Hair follicular keratinocyte (primary cell): ENCODE data around the gene IL17RC. TPM values are rescaled to one million over a fixed set of nuclear protein-coding genes. Genes with fewer than 3 reads are reported as not detected.

Experiments
- total RNA-seq: library from RNA; depleted of rRNA; stranded (reverse); fragments of >200 nt; gene quantifications from 2 replicates; pipeline ENCODE4 v1.2.3, GENCODE V29; 2015

The IL17RC gene
- total RNA-seq: 29.7 and 36.6 TPM in 2 replicates

DNA sequence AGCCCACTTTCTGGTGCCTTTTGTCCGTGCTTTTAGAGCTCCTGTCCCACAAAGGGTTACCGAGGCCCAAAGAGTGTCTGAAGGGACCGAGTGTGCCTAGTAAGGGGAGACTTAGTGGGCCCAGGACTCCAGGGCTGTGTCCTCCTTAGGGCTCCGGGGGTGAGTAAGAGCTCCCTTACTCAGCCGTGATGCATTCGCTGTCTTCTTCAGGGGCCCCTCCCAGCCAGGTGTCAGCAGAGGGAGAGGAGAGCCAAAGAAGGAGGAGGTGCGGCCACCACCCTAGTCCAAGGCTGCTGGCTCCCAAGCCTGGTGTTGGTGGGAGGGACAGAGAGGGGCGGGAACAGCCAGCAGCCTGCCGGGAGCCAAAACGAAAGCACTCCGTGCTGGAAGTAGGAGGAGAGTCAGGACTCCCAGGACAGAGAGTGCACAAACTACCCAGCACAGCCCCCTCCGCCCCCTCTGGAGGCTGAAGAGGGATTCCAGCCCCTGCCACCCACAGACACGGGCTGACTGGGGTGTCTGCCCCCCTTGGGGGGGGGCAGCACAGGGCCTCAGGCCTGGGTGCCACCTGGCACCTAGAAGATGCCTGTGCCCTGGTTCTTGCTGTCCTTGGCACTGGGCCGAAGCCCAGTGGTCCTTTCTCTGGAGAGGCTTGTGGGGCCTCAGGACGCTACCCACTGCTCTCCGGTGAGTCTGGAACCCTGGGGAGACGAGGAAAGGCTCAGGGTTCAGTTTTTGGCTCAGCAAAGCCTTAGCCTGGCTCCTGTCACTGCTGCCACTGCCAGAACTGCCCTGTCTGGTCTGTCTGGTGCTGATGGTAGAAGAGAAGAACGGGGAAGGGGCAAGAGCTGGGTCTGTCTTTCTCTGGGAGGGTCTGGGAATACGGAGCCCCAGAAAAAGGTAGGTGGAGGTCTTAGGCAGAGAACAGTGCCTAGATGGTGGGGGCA is at the start of gene IL17RC:
Gene IL17RC, plus strand, starts transcription at position 365 of the 947 bp plus-strand sequence. Its CDS starts 218 bp downstream, at position 583.

GRCh38 chr3:9879830-9880549 is 36.9 kb upstream of the IL17RC start, which contains the start of gene CIDEC:
TSS of gene CIDEC (minus strand) at chr3:9880253. CDS start at chr3:9878486, 1,767 bp downstream.

GRCh38 chr3:9890249-9891071 is 26.4 kb upstream of the IL17RC start, which contains the start of gene JAGN1:
TSS of gene JAGN1 (plus strand) at chr3:9890610. CDS start at chr3:9890723, 113 bp downstream.

GRCh38 chr3:9902372-9903237 is 14.3 kb upstream of the IL17RC start, which contains the start of gene IL17RE:
TSS of gene IL17RE (plus strand) at chr3:9902848. CDS start at chr3:9902933, 85 bp downstream.

GRCh38 chr3:9933561-9934234 is 16.8 kb downstream of the IL17RC start, which contains the start of gene CRELD1:
TSS of gene CRELD1 (plus strand) at chr3:9933834. CDS start at chr3:9934439, 605 bp downstream.

GRCh38 chr3:9951962-9952805 is 35.3 kb downstream of the IL17RC start, which contains the start of gene PRRT3:
TSS of gene PRRT3 (minus strand) at chr3:9952408. CDS start at chr3:9950115, 2,293 bp downstream.

Other genes with a start within 250 kb of the IL17RC start
- not detected in 2 replicates for gene CPNE9, start 213.3 kb upstream of the IL17RC start, total RNA-seq
- gene BRPF1, start 185.4 kb upstream of the IL17RC start, total RNA-seq: 8.9 and 10.3 TPM in 2 replicates
- gene OGG1, start 167.1 kb upstream of the IL17RC start, total RNA-seq: 26.8 and 33.5 TPM in 2 replicates
- 5.6 and 7.3 TPM in 2 replicates for gene CAMK1, start 147.2 kb upstream of the IL17RC start, total RNA-seq
- gene TADA3, start 124.6 kb upstream of the IL17RC start, total RNA-seq: 89.3 and 110 TPM in 2 replicates
- gene ARPC4, start 124.0 kb upstream of the IL17RC start, total RNA-seq: 174 and 226 TPM in 2 replicates
- 6.0 and 6.3 TPM in 2 replicates for gene TTLL3, start 106.8 kb upstream of the IL17RC start, total RNA-seq
- gene RPUSD3, start 73.1 kb upstream of the IL17RC start, total RNA-seq: 46.5 and 67.4 TPM in 2 replicates
- gene CIDEC, start 36.8 kb upstream of the IL17RC start, total RNA-seq: not detected in 2 replicates
- 37.6 and 63.4 TPM in 2 replicates for gene JAGN1, start 26.5 kb upstream of the IL17RC start, total RNA-seq
- 10.8 and 19.7 TPM in 2 replicates for gene IL17RE, start 14.2 kb upstream of the IL17RC start, total RNA-seq
- gene CRELD1, start 16.7 kb downstream of the IL17RC start, total RNA-seq: 23.1 and 59.0 TPM in 2 replicates
- 0.80 and 1.1 TPM in 2 replicates for gene PRRT3, start 35.3 kb downstream of the IL17RC start, total RNA-seq
- gene EMC3, start 69.7 kb downstream of the IL17RC start, total RNA-seq: 37.2 and 39.0 TPM in 2 replicates
- 8.4 and 20.5 TPM in 2 replicates for gene FANCD2, start 109.3 kb downstream of the IL17RC start, total RNA-seq
- not detected in 2 replicates for gene FANCD2OS, start 191.2 kb downstream of the IL17RC start, total RNA-seq
- 126 and 161 TPM in 2 replicates for gene BRK1, start 198.6 kb downstream of the IL17RC start, total RNA-seq
- 27.1 and 38.8 TPM in 2 replicates for gene VHL, start 224.7 kb downstream of the IL17RC start, total RNA-seq
- 7.9 and 29.7 TPM in 2 replicates for gene IRAK2, start 247.8 kb downstream of the IL17RC start, total RNA-seq